Measurements from ENCODE around the gene ANP32A.
A peak's percentile ranks its signal among the peaks of the same experiment; 100 is the strongest.

The ANP32A gene

DNA sequence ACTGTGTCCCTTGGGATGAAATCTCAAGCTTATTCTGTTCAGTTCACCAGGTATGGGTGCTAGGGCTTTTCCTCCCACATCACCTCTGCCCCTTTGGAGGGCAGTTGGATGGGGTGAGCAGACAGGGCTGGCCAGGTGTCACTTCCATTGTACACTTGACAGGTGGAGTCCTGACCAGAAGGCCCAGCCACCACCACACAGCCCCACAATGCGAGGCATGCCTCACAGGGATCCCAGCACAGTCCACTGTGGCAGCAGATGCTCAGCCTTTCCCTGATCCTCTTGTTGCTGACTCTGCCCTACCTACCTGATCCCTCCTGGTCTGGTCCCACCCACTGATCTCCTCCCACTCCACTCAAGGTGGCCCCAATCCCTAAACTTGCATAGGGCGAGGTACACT lies 88.2 kb downstream of the ANP32A start:
- no peak for FAIRE-seq
- TF ChIP-seq CTCF (IDR thresholded peaks at IDR 0.05; ENCODE audit: insufficient read depth, missing control alignments), result no peak
- no peak for DNase-seq (ENCODE audit: insufficient read length, low spot score)

DNA sequence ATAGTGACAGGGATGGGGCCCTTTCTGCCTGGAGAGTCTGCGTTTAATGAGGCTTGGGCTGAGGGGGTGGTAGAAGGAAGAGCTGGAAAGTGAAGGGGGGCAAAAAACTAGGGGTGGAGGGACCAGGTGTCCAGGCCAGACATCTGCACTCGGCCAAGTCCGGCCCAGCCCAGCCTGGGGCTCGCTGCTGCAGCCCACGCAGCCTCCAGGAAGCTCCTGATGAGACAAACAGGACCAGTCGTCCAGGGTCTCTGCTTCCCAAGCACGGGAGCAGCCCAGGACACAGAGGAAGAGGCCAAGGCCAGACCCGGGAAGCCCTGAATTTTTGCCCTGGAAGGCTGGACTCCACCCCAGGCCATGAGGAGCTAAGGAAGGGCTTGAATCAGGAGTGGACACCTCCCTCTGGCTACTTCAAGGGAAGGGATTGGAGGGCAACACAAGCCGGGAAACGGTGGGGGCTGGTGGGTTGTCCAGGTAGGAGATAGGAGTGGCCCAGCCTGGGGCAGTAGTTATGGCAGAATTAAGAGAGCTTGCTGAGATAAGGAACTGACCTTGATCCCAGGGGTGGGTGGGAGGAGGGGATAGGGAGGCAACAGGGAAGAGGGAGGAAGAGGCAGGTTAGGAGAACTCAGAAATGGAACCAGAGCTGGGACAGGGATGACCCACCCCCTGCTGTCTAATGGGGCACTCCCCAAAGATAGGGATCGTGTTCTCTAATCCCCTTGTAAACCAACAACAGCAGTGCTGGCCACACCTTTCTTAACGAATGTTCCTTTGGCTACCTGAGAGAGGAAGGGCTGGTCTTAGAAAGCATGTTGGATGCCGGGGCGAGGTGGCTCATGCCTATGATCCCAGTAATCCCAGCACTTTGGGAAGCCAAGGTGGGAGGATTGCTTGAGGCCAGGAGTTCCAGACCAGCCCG lies 89.5 kb downstream of the ANP32A start:
- DNase-seq (ENCODE audit: insufficient read length, low spot score) (no peak), FAIRE-seq (no peak)
- TF ChIP-seq CTCF (IDR thresholded peaks at IDR 0.05; ENCODE audit: insufficient read depth, missing control alignments), result no peak

GRCh38 chr15:68730471-68730919 lies 90.2 kb downstream of the ANP32A start:
- FAIRE-seq (no peak), DNase-seq (ENCODE audit: insufficient read length, low spot score) (no peak)
- TF ChIP-seq CTCF (IDR thresholded peaks at IDR 0.05; ENCODE audit: insufficient read depth, missing control alignments), result peak; percentile 44

GRCh38 chr15:68729789-68730411 lies 90.8 kb downstream of the ANP32A start:
- FAIRE-seq (no peak), DNase-seq (ENCODE audit: insufficient read length, low spot score) (no peak)
- TF ChIP-seq CTCF (IDR thresholded peaks at IDR 0.05; ENCODE audit: insufficient read depth, missing control alignments), result no peak

Measured in D721Med (cell line).